Activated CD8-positive, alpha-beta T cell treated with anti-CD3 and anti-CD28 coated beads, Interleukin-2, amount 10 ng/mL, durations not matched to agents 7 days and 5 days (primary cell): ENCODE results near the gene GCN1. TPM values are rescaled to one million over a fixed set of nuclear protein-coding genes. Genes with fewer than 3 reads are reported as not detected.

Experiments
- ATAC-seq: fragments of 150-1000 bp; cut with Tn5 transposase; one replicate; pipeline ENCODE4 v1.10.0; 2021; ENCODE audit warnings: moderate library complexity
- CTCF ChIA-PET: fragments of 350-600 bp; sonication (Branson Sonifier 250); formaldehyde crosslinking; loops from one replicate; lab custom pipeline; 2021; ENCODE audit warnings: antibody characterized with exemption; lab: Charles Lee
- POLR2A ChIA-PET: fragments of 350-600 bp; sonication (Branson Sonifier 250); formaldehyde crosslinking; loops from one replicate; lab custom pipeline; 2021; ENCODE audit warnings: antibody characterized with exemption; lab: Charles Lee
- DNase-seq: peaks from one replicate; pipeline ENCODE4 v3.0.0-alpha.2; 2020
- H3K27ac Mint-ChIP-seq: one replicate; pipeline ENCODE4 v1.8.0; 2021; ENCODE audit warnings: mild to moderate bottlenecking, mixed read lengths
- H3K27me3 Mint-ChIP-seq: one replicate; pipeline ENCODE4 v1.8.0; 2021; ENCODE audit warnings: low read depth, mixed read lengths
- H3K36me3 Mint-ChIP-seq: one replicate; pipeline ENCODE4 v1.8.0; 2021; ENCODE audit warnings: low read depth, mixed read lengths
- H3K4me1 Mint-ChIP-seq: one replicate; pipeline ENCODE4 v1.8.0; 2021; ENCODE audit warnings: low read depth, mixed read lengths
- H3K4me3 Mint-ChIP-seq: one replicate; pipeline ENCODE4 v1.8.0; 2021; ENCODE audit warnings: mild to moderate bottlenecking, mixed read lengths
- H3K9me3 Mint-ChIP-seq: one replicate; pipeline ENCODE4 v1.8.0; 2022; ENCODE audit warnings: mixed read lengths; ENCODE audit not compliant: insufficient read depth
- total RNA-seq, 2 experiments: library from RNA; stranded (reverse); gene quantifications; one replicate each; pipeline ENCODE4 v1.2.3, GENCODE V29; 2021

Gene GCN1
- total RNA-seq, 2 experiments from 2014 or later: 109 to 112 TPM

DNA sequence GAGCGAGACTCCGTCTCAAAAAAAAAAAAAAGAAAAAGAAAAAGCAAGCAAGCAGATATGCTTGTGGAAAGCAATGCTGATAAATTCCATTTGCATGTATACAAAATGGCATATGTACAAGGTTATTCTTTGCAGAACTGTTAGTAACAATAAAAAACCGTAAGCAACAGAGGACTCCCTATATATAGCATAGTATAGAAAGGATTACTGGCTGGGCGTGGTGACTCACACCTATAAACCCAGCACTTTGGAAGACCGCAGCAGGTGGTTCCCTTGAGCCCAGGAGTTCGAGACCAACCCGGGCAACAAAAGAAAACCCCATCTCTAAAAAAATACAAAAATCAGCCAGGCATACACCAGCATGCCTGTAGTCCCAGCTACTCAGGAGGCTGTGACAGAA is 13.5 kb downstream of the GCN1 start:
- ChIA-PET POLR2A (no interaction called here), CTCF (no interaction called here)
- ATAC-seq (no peak), DNase-seq (no peak)
- Mint-ChIP-seq H3K4me3 (no peak overlapping the region), H3K27ac (no peak overlapping the region), H3K36me3 (peaks cover 67% of the 10 kb centered on the region), H3K27me3 (no peaks in the 10 kb centered on the region), H3K9me3 (no peaks in the 10 kb centered on the region), H3K4me1 (no peaks in the 10 kb centered on the region)

DNA sequence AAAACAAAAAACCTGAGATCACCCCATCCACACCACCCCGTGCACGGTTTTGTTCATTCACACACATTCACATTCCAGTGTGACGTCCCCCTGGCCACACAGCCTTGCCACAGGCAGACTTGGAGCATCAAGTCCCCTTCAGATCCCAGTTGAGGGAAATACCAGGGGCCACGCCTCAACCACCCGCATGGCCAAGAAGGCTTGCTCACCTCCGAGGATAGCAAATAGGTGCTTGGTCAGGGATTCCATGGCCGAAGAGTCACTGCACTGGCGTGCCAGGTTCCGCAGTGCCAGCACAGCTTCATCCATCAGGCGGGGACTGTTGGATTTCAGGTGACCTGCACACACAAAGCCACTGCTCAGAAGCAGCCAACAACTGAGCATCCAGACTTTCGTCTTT is 19.0 kb downstream of the GCN1 start:
- peaks cover 66% of the 10 kb centered on the region for H3K36me3 Mint-ChIP-seq
- CTCF ChIA-PET: no interaction called here

DNA sequence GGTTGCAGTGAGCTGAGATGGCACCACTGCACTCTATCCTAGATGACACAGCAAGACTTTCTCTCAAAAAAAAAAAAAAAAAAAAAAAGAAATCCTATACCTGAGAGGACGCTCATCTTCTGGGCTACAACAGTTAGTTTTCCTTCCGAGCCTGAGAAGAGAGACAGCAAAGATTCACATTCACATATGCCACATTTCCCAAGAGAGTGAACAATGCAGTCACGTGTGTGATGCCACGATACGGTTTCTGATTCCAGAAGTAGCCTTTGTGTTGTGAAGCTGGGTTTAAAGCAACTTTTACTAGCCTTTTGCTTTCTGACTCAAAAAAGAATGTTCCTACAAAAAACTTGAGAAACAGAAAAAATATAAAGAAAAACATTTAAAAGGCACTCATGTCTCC is 19.5 kb downstream of the GCN1 start:
- Mint-ChIP-seq H3K4me3 (no peak overlapping the region), H3K36me3 (peaks cover 70% of the 10 kb centered on the region), H3K27ac (no peak overlapping the region), H3K9me3 (no peaks in the 10 kb centered on the region), H3K27me3 (no peaks in the 10 kb centered on the region), H3K4me1 (peaks cover 8% of the 10 kb centered on the region)
- CTCF ChIA-PET: no interaction called here
- no peak for DNase-seq
- POLR2A ChIA-PET: no interaction called here
- ATAC-seq: no peak

More for the DNA sequence above, 19.0 kb downstream of the GCN1 start:
- H3K4me3 Mint-ChIP-seq: no peak overlapping the region
- H3K4me1 Mint-ChIP-seq: peaks cover 8% of the 10 kb centered on the region
- ATAC-seq (no peak), DNase-seq (no peak)
- POLR2A ChIA-PET: interaction anchor here (1.4 kb wide), 1 partner anchor 116 kb away, joined by 4 read pairs; the partner anchor contains the start of gene RNU4-2
- H3K27ac Mint-ChIP-seq: no peak overlapping the region
- H3K27me3 Mint-ChIP-seq: no peaks in the 10 kb centered on the region
- no peaks in the 10 kb centered on the region for H3K9me3 Mint-ChIP-seq

DNA sequence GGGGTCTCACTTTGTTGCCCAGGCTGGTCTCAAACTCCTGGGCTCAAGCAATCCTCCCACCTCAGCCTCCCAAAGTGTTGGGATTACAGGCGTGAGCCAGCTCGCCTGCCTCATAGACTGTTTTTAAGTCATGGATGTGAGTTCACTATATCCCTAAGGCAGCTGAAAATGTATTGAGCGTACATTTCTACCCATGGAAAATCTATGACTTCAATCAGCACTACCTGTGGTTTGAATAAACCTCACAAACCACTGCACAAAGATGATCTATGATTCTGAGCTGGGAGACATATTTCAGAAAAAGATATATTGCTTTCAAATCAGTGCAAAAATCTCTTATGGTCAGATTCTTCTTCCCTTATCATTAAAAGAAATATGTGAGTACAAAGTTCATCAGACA is 22.5 kb downstream of the GCN1 start:
- no peak for DNase-seq

GRCh38 chr12:120170631-120171030 is 23.9 kb downstream of the GCN1 start:
- ChIA-PET CTCF (interaction anchor here (1.3 kb wide), 1 partner anchor 132 kb away, joined by 3 read pairs; the partner anchor contains the start of gene SIRT4), POLR2A (interaction anchor here (1.7 kb wide), 1 partner anchor 30 kb away, joined by 7 read pairs; the partner anchor contains the start of gene RPLP0)
- peaks cover 51% of the 10 kb centered on the region for H3K36me3 Mint-ChIP-seq
- no peak for ATAC-seq
- H3K27ac Mint-ChIP-seq: no peak overlapping the region
- H3K27me3 Mint-ChIP-seq: no peaks in the 10 kb centered on the region
- H3K4me1 Mint-ChIP-seq: peaks cover 8% of the 10 kb centered on the region
- no peak for DNase-seq
- H3K9me3 Mint-ChIP-seq: no peaks in the 10 kb centered on the region
- H3K4me3 Mint-ChIP-seq: no peak overlapping the region

More for the DNA sequence above, 22.5 kb downstream of the GCN1 start:
- ChIA-PET CTCF (interaction anchor here (1.1 to 1.6 kb wide), 4 partner anchors 19 to 130 kb away, joined by 3 to 6 read pairs (median 4); partner anchors contain the start of genes RPLP0 and SIRT4), POLR2A (no interaction called here)
- no peak overlapping the region for H3K4me3 Mint-ChIP-seq
- ATAC-seq: peak; percentile 25
- no peaks in the 10 kb centered on the region for H3K9me3 Mint-ChIP-seq
- H3K4me1 Mint-ChIP-seq: peaks cover 8% of the 10 kb centered on the region
- peaks cover 64% of the 10 kb centered on the region for H3K36me3 Mint-ChIP-seq
- no peaks in the 10 kb centered on the region for H3K27me3 Mint-ChIP-seq
- H3K27ac Mint-ChIP-seq: no peak overlapping the region

GRCh38 chr12:120169946-120170345 is 24.6 kb downstream of the GCN1 start:
- H3K27me3 Mint-ChIP-seq: no peaks in the 10 kb centered on the region
- ChIA-PET CTCF (interaction anchor here (0.7 kb wide), 1 partner anchor 235 kb away, joined by 3 read pairs; no protein-coding TSS in a partner anchor), POLR2A (interaction anchor here (1.0 to 1.9 kb wide), 3 partner anchors 31 to 41 kb away, joined by 3 to 9 read pairs (median 7); partner anchors contain the start of gene RPLP0)
- DNase-seq (no peak), ATAC-seq (no peak)
- no peaks in the 10 kb centered on the region for H3K9me3 Mint-ChIP-seq
- H3K36me3 Mint-ChIP-seq: peaks cover 45% of the 10 kb centered on the region
- H3K27ac Mint-ChIP-seq: no peak overlapping the region
- H3K4me3 Mint-ChIP-seq: no peak overlapping the region
- peaks cover 8% of the 10 kb centered on the region for H3K4me1 Mint-ChIP-seq

- Mint-ChIP-seq H3K4me1 (peaks cover 8% of the 10 kb centered on the region), H3K27ac (peak overlapping the region; percentile 6)
- CTCF ChIA-PET: interaction anchor here (1.2 to 1.5 kb wide), 2 partner anchors 33 to 60 kb away, joined by 4 to 8 read pairs; partner anchors contain the start of gene RPLP0
Observed at GRCh38 chr12:120168337-120168736, 26.2 kb downstream of the GCN1 start.

DNA sequence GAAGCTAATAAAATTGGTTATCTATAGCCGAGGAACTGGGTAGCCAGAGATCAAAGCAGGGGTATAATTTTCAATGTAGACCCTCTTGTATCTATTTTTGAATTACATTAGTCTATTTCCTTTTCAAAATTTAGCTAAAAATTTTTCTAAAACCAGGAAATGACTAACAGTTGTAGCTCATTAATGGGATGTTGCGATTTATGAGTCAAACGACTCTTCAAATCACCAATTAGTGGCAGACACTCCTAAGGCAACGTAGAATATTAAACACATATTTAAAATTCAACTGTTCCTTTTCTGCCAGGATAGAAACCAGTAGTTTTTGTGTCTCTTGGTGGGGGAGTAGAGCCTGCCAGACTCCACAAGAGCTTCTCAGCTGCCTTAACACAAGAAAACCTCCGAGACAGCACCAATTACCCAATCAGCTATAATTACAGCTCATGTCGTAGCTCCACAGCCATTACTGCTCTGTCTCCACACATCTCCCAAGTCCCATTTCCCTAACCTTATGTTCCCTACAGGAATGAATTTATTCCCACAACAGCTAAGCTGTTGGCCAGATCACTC is 26.9 kb downstream of the GCN1 start:
- H3K27me3 Mint-ChIP-seq: no peaks in the 10 kb centered on the region
- no peak for ATAC-seq
- no peaks in the 10 kb centered on the region for H3K9me3 Mint-ChIP-seq
- DNase-seq: no peak
- ChIA-PET CTCF (interaction anchor here (1.2 to 1.5 kb wide), 2 partner anchors 34 to 61 kb away, joined by 4 to 8 read pairs; partner anchors contain the start of gene RPLP0), POLR2A (interaction anchor here (0.7 to 1.0 kb wide), 3 partner anchors 11 to 40 kb away, joined by 3 to 4 read pairs (median 4); partner anchors contain the start of gene RPLP0)
- H3K4me3 Mint-ChIP-seq: no peak overlapping the region
- H3K27ac Mint-ChIP-seq: no peak overlapping the region
- H3K4me1 Mint-ChIP-seq: peaks cover 6% of the 10 kb centered on the region
- peaks cover 39% of the 10 kb centered on the region for H3K36me3 Mint-ChIP-seq

More at GRCh38 chr12:120168337-120168736, 26.2 kb downstream of the GCN1 start:
- ATAC-seq (no peak), DNase-seq (no peak)
- Mint-ChIP-seq H3K9me3 (no peaks in the 10 kb centered on the region), H3K4me3 (no peak overlapping the region), H3K36me3 (peaks cover 41% of the 10 kb centered on the region), H3K27me3 (no peaks in the 10 kb centered on the region)
- POLR2A ChIA-PET: interaction anchor here (1.1 to 1.9 kb wide), 2 partner anchors 17 to 32 kb away, joined by 3 to 9 read pairs; partner anchors contain the start of gene RPLP0

DNA sequence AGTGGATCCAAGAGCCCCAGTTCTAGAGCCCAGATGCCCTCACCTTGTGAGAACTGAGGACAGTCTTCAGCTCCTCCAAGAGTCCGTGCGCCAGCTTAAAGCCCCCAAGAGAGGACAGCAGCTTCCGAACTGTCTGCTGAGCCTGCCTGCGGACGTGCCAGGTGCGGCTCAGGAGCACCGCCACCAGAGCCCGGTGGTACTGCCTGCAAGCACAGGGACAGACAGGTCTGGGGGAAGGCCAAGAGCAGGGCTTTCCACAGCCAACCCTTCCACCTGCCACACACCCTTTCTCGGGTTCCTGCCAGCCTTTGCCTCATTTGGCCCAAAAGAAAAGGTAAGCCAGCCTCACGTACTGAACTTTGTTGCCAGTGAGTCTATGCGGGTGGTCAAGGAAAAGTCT is 30.2 kb downstream of the GCN1 start:
- H3K36me3 Mint-ChIP-seq: peaks cover 46% of the 10 kb centered on the region
- H3K27me3 Mint-ChIP-seq: no peaks in the 10 kb centered on the region
- DNase-seq: no peak
- H3K9me3 Mint-ChIP-seq: no peaks in the 10 kb centered on the region
- CTCF ChIA-PET: no interaction called here
- no peaks in the 10 kb centered on the region for H3K4me1 Mint-ChIP-seq
- no peak for ATAC-seq
- POLR2A ChIA-PET: interaction anchor here (0.9 to 1.2 kb wide), 2 partner anchors 17 to 36 kb away, joined by 3 to 6 read pairs; partner anchors contain the start of gene RPLP0
- H3K27ac Mint-ChIP-seq: no peak overlapping the region
- no peak overlapping the region for H3K4me3 Mint-ChIP-seq

GRCh38 chr12:120162763-120163162 is 31.8 kb downstream of the GCN1 start:
- no peak overlapping the region for H3K4me3 Mint-ChIP-seq
- ATAC-seq: no peak
- H3K36me3 Mint-ChIP-seq: peaks cover 44% of the 10 kb centered on the region
- no peak for DNase-seq
- H3K9me3 Mint-ChIP-seq: no peaks in the 10 kb centered on the region
- no peaks in the 10 kb centered on the region for H3K4me1 Mint-ChIP-seq
- ChIA-PET CTCF (no interaction called here), POLR2A (interaction anchor here (1.1 kb wide), 1 partner anchor 15 kb away, joined by 4 read pairs; no protein-coding TSS in a partner anchor)
- no peaks in the 10 kb centered on the region for H3K27me3 Mint-ChIP-seq
- no peak overlapping the region for H3K27ac Mint-ChIP-seq

DNA sequence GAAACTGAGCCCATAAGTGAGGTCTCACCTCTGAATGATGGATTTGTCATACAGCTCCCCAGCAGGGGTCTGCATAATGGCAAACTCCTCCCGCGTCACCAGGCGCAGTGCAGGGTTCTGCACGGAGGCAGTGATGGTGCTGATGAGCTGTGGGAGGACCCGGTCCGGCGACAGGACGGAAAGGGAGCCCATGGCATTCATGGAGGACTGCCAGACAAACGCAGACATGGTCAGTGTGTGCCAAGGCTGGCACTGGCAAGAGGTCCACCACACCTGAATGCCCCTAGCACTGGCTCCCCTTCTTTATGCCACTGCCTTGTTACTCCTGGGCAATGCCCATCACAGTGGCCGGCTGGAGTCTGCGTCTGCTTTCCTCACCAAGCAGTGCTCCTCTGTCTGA is 32.7 kb downstream of the GCN1 start:
- H3K27ac Mint-ChIP-seq: no peak overlapping the region
- DNase-seq (no peak), ATAC-seq (no peak)
- no peaks in the 10 kb centered on the region for H3K9me3 Mint-ChIP-seq
- H3K36me3 Mint-ChIP-seq: peaks cover 51% of the 10 kb centered on the region
- H3K4me3 Mint-ChIP-seq: no peak overlapping the region
- CTCF ChIA-PET: no interaction called here
- no peaks in the 10 kb centered on the region for H3K27me3 Mint-ChIP-seq
- POLR2A ChIA-PET: interaction anchor here (1.6 kb wide), 1 partner anchor 130 kb away, joined by 5 read pairs; the partner anchor contains the start of gene RNU4-2
- H3K4me1 Mint-ChIP-seq: peaks cover 7% of the 10 kb centered on the region
